WTC11 (cell line): Measurements from ENCODE around the gene EIF4G3. TPM values are rescaled to one million over a fixed set of nuclear protein-coding genes. Genes with fewer than 3 reads are reported as not detected.

Source experiments
- ATAC-seq: fragments of 200-7000 bp; cut with Tn5 transposase; 2 replicates; pipeline ENCODE4 v1.10.0; 2021; ENCODE audit warnings: mild to moderate bottlenecking, moderate library complexity
- CTCF ChIA-PET: fragments of 300-600 bp; sonication (Branson Sonifier 250); formaldehyde crosslinking; loops from one replicate; lab custom pipeline; 2021; ENCODE audit warnings: antibody characterized with exemption; lab: Charles Lee
- POLR2A ChIA-PET: fragments of 350-600 bp; sonication (Branson Sonifier 250); formaldehyde crosslinking; loops from one replicate; lab custom pipeline; 2021; ENCODE audit warnings: antibody characterized with exemption; lab: Charles Lee
- DNase-seq: peaks from one replicate; pipeline ENCODE4 v3.0.0; 2021; ENCODE audit warnings: low spot score
- H3K27ac Mint-ChIP-seq: 2 replicates; pipeline ENCODE4 v1.8.0; 2021; ENCODE audit warnings: mixed read lengths
- H3K27me3 Mint-ChIP-seq: 2 replicates; pipeline ENCODE4 v1.8.0; 2021; ENCODE audit warnings: low read depth, mild to moderate bottlenecking, moderate library complexity, mixed read lengths
- H3K36me3 Mint-ChIP-seq: 2 replicates; pipeline ENCODE4 v1.8.0; 2021; ENCODE audit warnings: mixed read lengths
- H3K4me1 Mint-ChIP-seq: 2 replicates; pipeline ENCODE4 v1.8.0; 2022; ENCODE audit warnings: mixed read lengths
- H3K4me3 Mint-ChIP-seq: 2 replicates; pipeline ENCODE4 v1.8.0; 2021; ENCODE audit warnings: mild to moderate bottlenecking, moderate library complexity, mixed read lengths
- H3K9me3 Mint-ChIP-seq: 2 replicates; pipeline ENCODE4 v1.8.0; 2021; ENCODE audit warnings: mixed read lengths
- ELF4 ChIP-seq: sonication (generic); formaldehyde crosslinking; IDR thresholded peaks from 2 replicates; pipeline ENCODE4 v1.8.1; 2022; ENCODE audit warnings: low read depth, mild to moderate bottlenecking, moderate library complexity, missing genetic modification reagents
- FOXP1 ChIP-seq: sonication (generic); formaldehyde crosslinking; IDR thresholded peaks from 2 replicates; pipeline ENCODE4 v1.8.0; 2022; ENCODE audit warnings: missing genetic modification reagents, mild to moderate bottlenecking, moderate library complexity, borderline replicate concordance
- GRHL2 ChIP-seq: fragments of 250-450 bp; sonication (Bioruptor Pico); IDR thresholded peaks from 2 replicates; pipeline ENCODE4 v1.8.0; 2022; ENCODE audit warnings: mild to moderate bottlenecking, moderate library complexity; ENCODE audit not compliant: insufficient replicate concordance, severe bottlenecking
- IRF2 ChIP-seq: sonication (generic); formaldehyde crosslinking; IDR thresholded peaks from 2 replicates; pipeline ENCODE4 v1.8.0; 2022; ENCODE audit warnings: low read depth, missing genetic modification reagents, borderline replicate concordance
- NR2C2 ChIP-seq: sonication (generic); formaldehyde crosslinking; IDR thresholded peaks from 2 replicates; pipeline ENCODE4 v1.8.0; 2022; ENCODE audit warnings: mild to moderate bottlenecking, missing genetic modification reagents
- SP1 ChIP-seq: sonication (generic); formaldehyde crosslinking; conservative IDR thresholded peaks from 2 replicates; pipeline ENCODE4 v1.8.1; 2022; ENCODE audit warnings: missing genetic modification reagents
- TCF7 ChIP-seq: sonication (generic); formaldehyde crosslinking; IDR thresholded peaks from 2 replicates; pipeline ENCODE4 v1.8.0; 2022; ENCODE audit warnings: mild to moderate bottlenecking, low read depth, missing genetic modification reagents, moderate library complexity
- TEAD1 ChIP-seq: sonication (generic); formaldehyde crosslinking; IDR thresholded peaks from 2 replicates; pipeline ENCODE4 v1.8.0; 2022; ENCODE audit warnings: mild to moderate bottlenecking, missing genetic modification reagents
- TP53 ChIP-seq: sonication (generic); formaldehyde crosslinking; IDR thresholded peaks from 2 replicates; pipeline ENCODE4 v1.8.1; 2023; ENCODE audit warnings: mild to moderate bottlenecking, missing genetic modification reagents
- ZNF138 ChIP-seq: sonication (generic); formaldehyde crosslinking; conservative IDR thresholded peaks from 2 replicates; pipeline ENCODE4 v1.8.1; 2022; ENCODE audit warnings: mild to moderate bottlenecking, moderate library complexity, missing genetic modification reagents
- ZNF317 ChIP-seq: sonication (generic); formaldehyde crosslinking; IDR thresholded peaks from 2 replicates; pipeline ENCODE4 v1.8.1; 2023; ENCODE audit warnings: low read depth, mild to moderate bottlenecking, moderate library complexity, missing genetic modification reagents, borderline replicate concordance
- ZNF671 ChIP-seq: fragments of 250-450 bp; sonication (Bioruptor Pico); IDR thresholded peaks from 2 replicates; pipeline ENCODE4 v1.8.0; 2021; ENCODE audit warnings: mild to moderate bottlenecking
- total RNA-seq: library from RNA; stranded (reverse); gene quantifications from 3 replicates; pipeline ENCODE4 v1.2.3, GENCODE V29; 2021
- TF ChIP-seq, protein P1 (sequence below): fragments of 250-450 bp; sonication (Bioruptor Pico); IDR thresholded peaks from 2 replicates; pipeline ENCODE4 v1.9.0; 2021; ENCODE audit warnings: mild to moderate bottlenecking
- TF ChIP-seq, protein P2 (sequence below): fragments of 200-600 bp; IDR thresholded peaks from 2 replicates; pipeline ENCODE4 v1.8.0; 2022; ENCODE audit warnings: antibody characterized with exemption
- TF ChIP-seq, protein P3 (sequence below): sonication (generic); formaldehyde crosslinking; conservative IDR thresholded peaks from 2 replicates; pipeline ENCODE4 v1.8.1; 2023; ENCODE audit warnings: mild to moderate bottlenecking, low read depth, missing genetic modification reagents, moderate library complexity
- TF ChIP-seq, protein P4 (sequence below): sonication (generic); formaldehyde crosslinking; IDR thresholded peaks from 2 replicates; pipeline ENCODE4 v1.8.1; 2023; ENCODE audit warnings: mild to moderate bottlenecking, missing genetic modification reagents, moderate library complexity
- TF ChIP-seq, protein P5 (sequence below): sonication (generic); formaldehyde crosslinking; IDR thresholded peaks from 2 replicates; pipeline ENCODE4 v1.8.0; 2023; ENCODE audit warnings: mild to moderate bottlenecking, missing genetic modification reagents
- TF ChIP-seq, protein P6 (sequence below): sonication (generic); formaldehyde crosslinking; IDR thresholded peaks from 2 replicates; pipeline ENCODE4 v1.8.1; 2022; ENCODE audit warnings: mild to moderate bottlenecking, missing genetic modification reagents, moderate library complexity, borderline replicate concordance
- TF ChIP-seq, protein P7 (sequence below): sonication (generic); formaldehyde crosslinking; IDR thresholded peaks from 2 replicates; pipeline ENCODE4 v1.8.1; 2023; ENCODE audit warnings: mild to moderate bottlenecking, missing genetic modification reagents, borderline replicate concordance

The EIF4G3 gene
- total RNA-seq, 1 experiment from 2014 or later: 77.7 TPM

DNA sequence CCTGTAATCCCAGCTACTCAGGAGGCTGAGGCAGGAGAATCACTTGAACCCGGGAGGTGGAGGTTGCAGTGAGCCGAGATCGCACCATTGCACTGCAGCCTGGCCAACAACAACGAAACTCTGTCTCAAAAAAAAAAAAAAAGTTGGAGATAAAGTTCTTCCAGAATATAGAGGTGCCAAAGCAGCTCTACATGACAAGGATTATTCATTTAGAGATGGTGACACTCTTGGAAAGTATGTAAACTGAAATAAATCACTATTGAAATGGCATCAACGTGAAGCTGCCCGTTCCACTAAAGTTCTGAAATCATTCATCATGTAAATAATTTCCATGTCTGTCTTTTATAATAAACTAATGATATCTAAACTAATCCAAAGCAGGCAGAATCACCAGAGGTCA lies 14.9 kb downstream of the EIF4G3 start:
- Mint-ChIP-seq H3K27me3 (no peaks in the 10 kb centered on the region), H3K9me3 (no peaks in the 10 kb centered on the region), H3K4me1 (peaks cover 3% of the 10 kb centered on the region; the same call in 1 of the 2 replicates), H3K27ac (no peak overlapping the region), H3K36me3 (peaks cover 28% of the 10 kb centered on the region), H3K4me3 (no peak overlapping the region)
- ChIA-PET CTCF (no interaction called here), POLR2A (no interaction called here)
- DNase-seq (no peak), ATAC-seq (no peak)
- TF ChIP-seq ELF4 (CRISPR knock-in tag): no peak
- no peak for TF ChIP-seq TCF7 (CRISPR knock-in tag)
- TF ChIP-seq ZNF317 (CRISPR knock-in tag): no peak
- TF ChIP-seq TP53 (CRISPR knock-in tag): no peak
- no peak for TF ChIP-seq SP1
- no peak for TF ChIP-seq TEAD1
- TF ChIP-seq IRF2 (CRISPR knock-in tag): no peak
- TF ChIP-seq ZNF671 (CRISPR knock-in tag): no peak
- TF ChIP-seq, protein P1, sequence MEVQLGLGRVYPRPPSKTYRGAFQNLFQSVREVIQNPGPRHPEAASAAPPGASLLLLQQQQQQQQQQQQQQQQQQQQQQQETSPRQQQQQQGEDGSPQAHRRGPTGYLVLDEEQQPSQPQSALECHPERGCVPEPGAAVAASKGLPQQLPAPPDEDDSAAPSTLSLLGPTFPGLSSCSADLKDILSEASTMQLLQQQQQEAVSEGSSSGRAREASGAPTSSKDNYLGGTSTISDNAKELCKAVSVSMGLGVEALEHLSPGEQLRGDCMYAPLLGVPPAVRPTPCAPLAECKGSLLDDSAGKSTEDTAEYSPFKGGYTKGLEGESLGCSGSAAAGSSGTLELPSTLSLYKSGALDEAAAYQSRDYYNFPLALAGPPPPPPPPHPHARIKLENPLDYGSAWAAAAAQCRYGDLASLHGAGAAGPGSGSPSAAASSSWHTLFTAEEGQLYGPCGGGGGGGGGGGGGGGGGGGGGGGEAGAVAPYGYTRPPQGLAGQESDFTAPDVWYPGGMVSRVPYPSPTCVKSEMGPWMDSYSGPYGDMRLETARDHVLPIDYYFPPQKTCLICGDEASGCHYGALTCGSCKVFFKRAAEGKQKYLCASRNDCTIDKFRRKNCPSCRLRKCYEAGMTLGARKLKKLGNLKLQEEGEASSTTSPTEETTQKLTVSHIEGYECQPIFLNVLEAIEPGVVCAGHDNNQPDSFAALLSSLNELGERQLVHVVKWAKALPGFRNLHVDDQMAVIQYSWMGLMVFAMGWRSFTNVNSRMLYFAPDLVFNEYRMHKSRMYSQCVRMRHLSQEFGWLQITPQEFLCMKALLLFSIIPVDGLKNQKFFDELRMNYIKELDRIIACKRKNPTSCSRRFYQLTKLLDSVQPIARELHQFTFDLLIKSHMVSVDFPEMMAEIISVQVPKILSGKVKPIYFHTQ (CRISPR knock-in tag): no peak
- no peak for TF ChIP-seq NR2C2 (CRISPR knock-in tag)
- TF ChIP-seq, protein P2, sequence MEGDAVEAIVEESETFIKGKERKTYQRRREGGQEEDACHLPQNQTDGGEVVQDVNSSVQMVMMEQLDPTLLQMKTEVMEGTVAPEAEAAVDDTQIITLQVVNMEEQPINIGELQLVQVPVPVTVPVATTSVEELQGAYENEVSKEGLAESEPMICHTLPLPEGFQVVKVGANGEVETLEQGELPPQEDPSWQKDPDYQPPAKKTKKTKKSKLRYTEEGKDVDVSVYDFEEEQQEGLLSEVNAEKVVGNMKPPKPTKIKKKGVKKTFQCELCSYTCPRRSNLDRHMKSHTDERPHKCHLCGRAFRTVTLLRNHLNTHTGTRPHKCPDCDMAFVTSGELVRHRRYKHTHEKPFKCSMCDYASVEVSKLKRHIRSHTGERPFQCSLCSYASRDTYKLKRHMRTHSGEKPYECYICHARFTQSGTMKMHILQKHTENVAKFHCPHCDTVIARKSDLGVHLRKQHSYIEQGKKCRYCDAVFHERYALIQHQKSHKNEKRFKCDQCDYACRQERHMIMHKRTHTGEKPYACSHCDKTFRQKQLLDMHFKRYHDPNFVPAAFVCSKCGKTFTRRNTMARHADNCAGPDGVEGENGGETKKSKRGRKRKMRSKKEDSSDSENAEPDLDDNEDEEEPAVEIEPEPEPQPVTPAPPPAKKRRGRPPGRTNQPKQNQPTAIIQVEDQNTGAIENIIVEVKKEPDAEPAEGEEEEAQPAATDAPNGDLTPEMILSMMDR: no peak
- TF ChIP-seq, protein P3, sequence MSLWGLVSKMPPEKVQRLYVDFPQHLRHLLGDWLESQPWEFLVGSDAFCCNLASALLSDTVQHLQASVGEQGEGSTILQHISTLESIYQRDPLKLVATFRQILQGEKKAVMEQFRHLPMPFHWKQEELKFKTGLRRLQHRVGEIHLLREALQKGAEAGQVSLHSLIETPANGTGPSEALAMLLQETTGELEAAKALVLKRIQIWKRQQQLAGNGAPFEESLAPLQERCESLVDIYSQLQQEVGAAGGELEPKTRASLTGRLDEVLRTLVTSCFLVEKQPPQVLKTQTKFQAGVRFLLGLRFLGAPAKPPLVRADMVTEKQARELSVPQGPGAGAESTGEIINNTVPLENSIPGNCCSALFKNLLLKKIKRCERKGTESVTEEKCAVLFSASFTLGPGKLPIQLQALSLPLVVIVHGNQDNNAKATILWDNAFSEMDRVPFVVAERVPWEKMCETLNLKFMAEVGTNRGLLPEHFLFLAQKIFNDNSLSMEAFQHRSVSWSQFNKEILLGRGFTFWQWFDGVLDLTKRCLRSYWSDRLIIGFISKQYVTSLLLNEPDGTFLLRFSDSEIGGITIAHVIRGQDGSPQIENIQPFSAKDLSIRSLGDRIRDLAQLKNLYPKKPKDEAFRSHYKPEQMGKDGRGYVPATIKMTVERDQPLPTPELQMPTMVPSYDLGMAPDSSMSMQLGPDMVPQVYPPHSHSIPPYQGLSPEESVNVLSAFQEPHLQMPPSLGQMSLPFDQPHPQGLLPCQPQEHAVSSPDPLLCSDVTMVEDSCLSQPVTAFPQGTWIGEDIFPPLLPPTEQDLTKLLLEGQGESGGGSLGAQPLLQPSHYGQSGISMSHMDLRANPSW: no peak

DNA sequence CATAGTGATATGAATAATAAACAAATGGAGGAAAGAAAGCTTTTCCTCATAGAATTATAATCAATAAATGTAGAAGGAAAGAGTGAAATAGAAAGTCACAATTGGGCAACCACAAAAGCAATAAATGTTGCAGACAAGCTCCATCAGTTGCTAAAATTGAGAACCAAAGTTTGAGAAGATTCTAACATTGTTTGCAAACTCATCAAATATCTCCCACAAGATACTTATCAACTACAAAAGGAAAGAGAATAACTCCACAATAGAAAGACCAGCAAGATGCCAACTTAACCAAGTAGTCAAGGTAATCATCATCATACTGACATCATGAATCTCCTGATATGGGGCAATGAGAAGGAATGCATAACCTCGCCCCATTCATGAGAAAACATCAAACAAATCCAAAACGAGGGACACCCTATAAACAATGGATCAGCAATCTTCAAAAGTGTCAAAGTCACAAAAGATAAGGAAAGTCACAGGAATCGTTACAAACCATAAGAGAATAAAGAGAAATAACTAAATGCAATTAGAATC lies 16.4 kb downstream of the EIF4G3 start:
- TF ChIP-seq, protein P4, sequence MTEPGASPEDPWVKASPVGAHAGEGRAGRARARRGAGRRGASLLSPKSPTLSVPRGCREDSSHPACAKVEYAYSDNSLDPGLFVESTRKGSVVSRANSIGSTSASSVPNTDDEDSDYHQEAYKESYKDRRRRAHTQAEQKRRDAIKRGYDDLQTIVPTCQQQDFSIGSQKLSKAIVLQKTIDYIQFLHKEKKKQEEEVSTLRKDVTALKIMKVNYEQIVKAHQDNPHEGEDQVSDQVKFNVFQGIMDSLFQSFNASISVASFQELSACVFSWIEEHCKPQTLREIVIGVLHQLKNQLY (CRISPR knock-in tag): no peak
- no peak for TF ChIP-seq IRF2 (CRISPR knock-in tag)
- TF ChIP-seq, protein P5, sequence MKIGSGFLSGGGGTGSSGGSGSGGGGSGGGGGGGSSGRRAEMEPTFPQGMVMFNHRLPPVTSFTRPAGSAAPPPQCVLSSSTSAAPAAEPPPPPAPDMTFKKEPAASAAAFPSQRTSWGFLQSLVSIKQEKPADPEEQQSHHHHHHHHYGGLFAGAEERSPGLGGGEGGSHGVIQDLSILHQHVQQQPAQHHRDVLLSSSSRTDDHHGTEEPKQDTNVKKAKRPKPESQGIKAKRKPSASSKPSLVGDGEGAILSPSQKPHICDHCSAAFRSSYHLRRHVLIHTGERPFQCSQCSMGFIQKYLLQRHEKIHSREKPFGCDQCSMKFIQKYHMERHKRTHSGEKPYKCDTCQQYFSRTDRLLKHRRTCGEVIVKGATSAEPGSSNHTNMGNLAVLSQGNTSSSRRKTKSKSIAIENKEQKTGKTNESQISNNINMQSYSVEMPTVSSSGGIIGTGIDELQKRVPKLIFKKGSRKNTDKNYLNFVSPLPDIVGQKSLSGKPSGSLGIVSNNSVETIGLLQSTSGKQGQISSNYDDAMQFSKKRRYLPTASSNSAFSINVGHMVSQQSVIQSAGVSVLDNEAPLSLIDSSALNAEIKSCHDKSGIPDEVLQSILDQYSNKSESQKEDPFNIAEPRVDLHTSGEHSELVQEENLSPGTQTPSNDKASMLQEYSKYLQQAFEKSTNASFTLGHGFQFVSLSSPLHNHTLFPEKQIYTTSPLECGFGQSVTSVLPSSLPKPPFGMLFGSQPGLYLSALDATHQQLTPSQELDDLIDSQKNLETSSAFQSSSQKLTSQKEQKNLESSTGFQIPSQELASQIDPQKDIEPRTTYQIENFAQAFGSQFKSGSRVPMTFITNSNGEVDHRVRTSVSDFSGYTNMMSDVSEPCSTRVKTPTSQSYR (CRISPR knock-in tag): no peak
- no peak for TF ChIP-seq FOXP1
- no peak for TF ChIP-seq TCF7 (CRISPR knock-in tag)
- no peak for TF ChIP-seq GRHL2 (CRISPR knock-in tag)
- TF ChIP-seq ZNF138 (CRISPR knock-in tag): no peak
- TF ChIP-seq, protein P6, sequence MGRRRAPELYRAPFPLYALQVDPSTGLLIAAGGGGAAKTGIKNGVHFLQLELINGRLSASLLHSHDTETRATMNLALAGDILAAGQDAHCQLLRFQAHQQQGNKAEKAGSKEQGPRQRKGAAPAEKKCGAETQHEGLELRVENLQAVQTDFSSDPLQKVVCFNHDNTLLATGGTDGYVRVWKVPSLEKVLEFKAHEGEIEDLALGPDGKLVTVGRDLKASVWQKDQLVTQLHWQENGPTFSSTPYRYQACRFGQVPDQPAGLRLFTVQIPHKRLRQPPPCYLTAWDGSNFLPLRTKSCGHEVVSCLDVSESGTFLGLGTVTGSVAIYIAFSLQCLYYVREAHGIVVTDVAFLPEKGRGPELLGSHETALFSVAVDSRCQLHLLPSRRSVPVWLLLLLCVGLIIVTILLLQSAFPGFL (CRISPR knock-in tag): no peak
- TF ChIP-seq, protein P7, sequence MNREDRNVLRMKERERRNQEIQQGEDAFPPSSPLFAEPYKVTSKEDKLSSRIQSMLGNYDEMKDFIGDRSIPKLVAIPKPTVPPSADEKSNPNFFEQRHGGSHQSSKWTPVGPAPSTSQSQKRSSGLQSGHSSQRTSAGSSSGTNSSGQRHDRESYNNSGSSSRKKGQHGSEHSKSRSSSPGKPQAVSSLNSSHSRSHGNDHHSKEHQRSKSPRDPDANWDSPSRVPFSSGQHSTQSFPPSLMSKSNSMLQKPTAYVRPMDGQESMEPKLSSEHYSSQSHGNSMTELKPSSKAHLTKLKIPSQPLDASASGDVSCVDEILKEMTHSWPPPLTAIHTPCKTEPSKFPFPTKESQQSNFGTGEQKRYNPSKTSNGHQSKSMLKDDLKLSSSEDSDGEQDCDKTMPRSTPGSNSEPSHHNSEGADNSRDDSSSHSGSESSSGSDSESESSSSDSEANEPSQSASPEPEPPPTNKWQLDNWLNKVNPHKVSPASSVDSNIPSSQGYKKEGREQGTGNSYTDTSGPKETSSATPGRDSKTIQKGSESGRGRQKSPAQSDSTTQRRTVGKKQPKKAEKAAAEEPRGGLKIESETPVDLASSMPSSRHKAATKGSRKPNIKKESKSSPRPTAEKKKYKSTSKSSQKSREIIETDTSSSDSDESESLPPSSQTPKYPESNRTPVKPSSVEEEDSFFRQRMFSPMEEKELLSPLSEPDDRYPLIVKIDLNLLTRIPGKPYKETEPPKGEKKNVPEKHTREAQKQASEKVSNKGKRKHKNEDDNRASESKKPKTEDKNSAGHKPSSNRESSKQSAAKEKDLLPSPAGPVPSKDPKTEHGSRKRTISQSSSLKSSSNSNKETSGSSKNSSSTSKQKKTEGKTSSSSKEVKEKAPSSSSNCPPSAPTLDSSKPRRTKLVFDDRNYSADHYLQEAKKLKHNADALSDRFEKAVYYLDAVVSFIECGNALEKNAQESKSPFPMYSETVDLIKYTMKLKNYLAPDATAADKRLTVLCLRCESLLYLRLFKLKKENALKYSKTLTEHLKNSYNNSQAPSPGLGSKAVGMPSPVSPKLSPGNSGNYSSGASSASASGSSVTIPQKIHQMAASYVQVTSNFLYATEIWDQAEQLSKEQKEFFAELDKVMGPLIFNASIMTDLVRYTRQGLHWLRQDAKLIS: no peak
- CTCF ChIA-PET: no interaction called here
- Mint-ChIP-seq H3K4me3 (no peak overlapping the region), H3K27me3 (no peaks in the 10 kb centered on the region), H3K27ac (0 out of 2 replicates have a peak overlapping the region, but pooled peaks have one; percentile 4), H3K4me1 (peaks cover 8% of the 10 kb centered on the region), H3K36me3 (peaks cover 22% of the 10 kb centered on the region), H3K9me3 (no peaks in the 10 kb centered on the region)
- ATAC-seq (no peak), DNase-seq (no peak)
- POLR2A ChIA-PET: no interaction called here
